Ishikawa (cell line): ENCODE data around the gene ZNF678.

ENCODE experiments used
- EGR1 ChIP-seq: IDR thresholded peaks from 2 replicates; pipeline ENCODE4 v1.6.1; 2012
- ZBTB7A ChIP-seq: IDR thresholded peaks from 2 replicates; pipeline ENCODE4 v1.6.1; 2012; ENCODE audit warnings: low read depth

- TF ChIP-seq EGR1 (no peak), ZBTB7A (no peak)
Observed at GRCh38 chr1:227545361-227545760, 18.0 kb upstream of the ZNF678 start.
